Panc1 (cell line): ENCODE data around the gene ZKSCAN1. TPM values are rescaled to one million over a fixed set of nuclear protein-coding genes. Genes with fewer than 3 reads are reported as not detected.

Source experiments
- ATAC-seq: fragments of 200-7000 bp; cut with Tn5 transposase; 2 replicates; pipeline ENCODE4 v1.9.1; 2020; ENCODE audit warnings: mild to moderate bottlenecking, moderate library complexity
- BruUV-seq: library from RNA; stranded (reverse); fragments of 400-500 nt; replicated peaks from 2 replicates; lab custom pipeline; 2021; lab: Mats Ljungman, UMichigan
- CTCF ChIA-PET: fragments of 300-600 bp; sonication (Branson Sonifier 250); formaldehyde crosslinking; loops from one replicate; lab custom pipeline; 2022; ENCODE audit warnings: antibody characterized with exemption; lab: Charles Lee
- POLR2A ChIA-PET: fragments of 300-600 bp; sonication (Branson Sonifier 250); formaldehyde crosslinking; loops from one replicate; lab custom pipeline; 2022; ENCODE audit warnings: antibody characterized with exemption; lab: Charles Lee
- DNase-seq: peaks from one replicate; pipeline ENCODE4 v3.0.0-alpha.2; 2010; ENCODE audit warnings: low read depth, low spot score
- H3K27ac ChIP-seq: 2 replicates; pipeline ENCODE4 v1.5.1; 2011; ENCODE audit warnings: mild to moderate bottlenecking, low read length, inconsistent platforms
- H3K27me3 ChIP-seq: fragments of 200-500 bp; sonication (Bioruptor generic); 2 replicates; pipeline ENCODE4 v1.6.0; 2014; ENCODE audit warnings: low read length, inconsistent platforms; ENCODE audit not compliant: control insufficient read depth, insufficient read depth
- H3K36me3 ChIP-seq: fragments of 200-500 bp; sonication (Bioruptor generic); 2 replicates; pipeline ENCODE4 v1.5.1; 2014; ENCODE audit warnings: inconsistent platforms, mild to moderate bottlenecking, low read length, moderate library complexity; ENCODE audit not compliant: control insufficient read depth, insufficient read depth
- H3K4me1 ChIP-seq: 2 replicates; pipeline ENCODE4 v1.5.1; 2011; ENCODE audit warnings: inconsistent platforms, mild to moderate bottlenecking, low read length, moderate library complexity; ENCODE audit not compliant: control insufficient read depth, insufficient read depth
- H3K4me3 ChIP-seq, 2 experiments: 2 replicates each; pipeline ENCODE4 v1.5.1; 2011 to 2012; ENCODE audit warnings: low read depth in 2 of 2, low read length in 2 of 2, mild to moderate bottlenecking in 2 of 2, inconsistent platforms in 1 of 2, moderate library complexity in 1 of 2
- H3K9me3 ChIP-seq: fragments of 200-500 bp; sonication (Bioruptor generic); 2 replicates; pipeline ENCODE4 v1.5.1; 2014; ENCODE audit warnings: low read depth, mild to moderate bottlenecking, inconsistent platforms, low read length, moderate library complexity; ENCODE audit not compliant: control insufficient read depth, insufficient read depth
- POLR2AphosphoS5 ChIP-seq: IDR thresholded peaks from 2 replicates; pipeline ENCODE4 v1.6.1; 2012; ENCODE audit warnings: mild to moderate bottlenecking, low read depth, low read length, moderate library complexity
- SIN3A ChIP-seq: IDR thresholded peaks from 2 replicates; pipeline ENCODE4 v1.6.1; 2012; ENCODE audit warnings: low read depth, mild to moderate bottlenecking, low read length, moderate library complexity, borderline replicate concordance; ENCODE audit not compliant: insufficient read depth
- TCF7L2 ChIP-seq: IDR thresholded peaks from 2 replicates; pipeline ENCODE4 v1.6.1; 2011; ENCODE audit warnings: mild to moderate bottlenecking, low read depth, low read length, inconsistent platforms
- in situ Hi-C: cut with HindIII; loops from 2 replicates; pipeline ENCODE4 v1.10.0; 2016; ENCODE audit warnings: low sequenced_read_pairs, low pct_unique_long_range_greater_than_20kb
- intact Hi-C: fragments of 100-400 bp; cut with micrococcal nuclease; formaldehyde crosslinking; loops from one replicate; pipeline ENCODE4 v1.10.0; 2022; ENCODE audit not compliant: unreplicated experiment
- total RNA-seq: library from RNA; stranded (reverse); gene quantifications from one replicate; pipeline ENCODE4 v1.2.1, GENCODE V29; 2021; ENCODE audit not compliant: unreplicated experiment
- TF ChIP-seq, protein P1 (sequence below), 2 experiments: IDR thresholded peaks; 2 replicates each; pipeline ENCODE4 v1.6.1; 2011 to 2012; ENCODE audit warnings: low read depth in 2 of 2, control low read depth in 1 of 2, low read length in 1 of 2, mild to moderate bottlenecking in 1 of 2, moderate library complexity in 1 of 2; ENCODE audit not compliant: insufficient read depth in 1 of 2
- TF ChIP-seq, protein P2 (sequence below): fragments of 450-650 bp; IDR thresholded peaks from 2 replicates; pipeline ENCODE4 v1.5.1; 2017; ENCODE audit warnings: mild to moderate bottlenecking

Gene ZKSCAN1
- total RNA-seq, 1 experiment from 2014 or later, result 55.5 TPM

GRCh38 chr7:100049441-100050291 is 34.3 kb downstream of the ZKSCAN1 start, which contains the start of gene ZSCAN21:
Gene ZSCAN21 (plus strand): TSS chr7:100049774. CDS start chr7:100057007, 7,233 bp downstream.
- Histone ChIP-seq H3K9me3 (no peaks in the 10 kb centered on the region), H3K4me3 (peak within 1 kb of the TSS; percentile 92 to 99), H3K36me3 (no peaks in the 10 kb centered on the region; the same call in 1 of the 2 replicates), H3K4me1 (peaks cover 4% of the 10 kb centered on the region), H3K27me3 (no peaks in the 10 kb centered on the region), H3K27ac (peak within 1 kb of the TSS; percentile 94)
- POLR2A ChIA-PET, result interaction anchor here (0.6 kb wide), 2 partner anchors 14 to 1566 kb away, joined by 3 to 4 read pairs; no protein-coding TSS in a partner anchor
- intact Hi-C loops, result loop anchor here (10.0 kb wide), 1 partner anchor 135 kb away; the partner anchor contains the start of gene TRIM4
- CTCF ChIA-PET, result interaction anchor here (0.9 kb wide), 1 partner anchor 55 kb away, joined by 4 read pairs; no protein-coding TSS in a partner anchor
- peak; percentile 98 for ATAC-seq
- TF ChIP-seq POLR2AphosphoS5 (peak; percentile 94), TCF7L2 (0 out of 2 replicates have a peak, but pooled peaks have one; percentile 43), SIN3A (peak; percentile 82; the same call in 1 of the 2 replicates)
- TF ChIP-seq, protein P1, sequence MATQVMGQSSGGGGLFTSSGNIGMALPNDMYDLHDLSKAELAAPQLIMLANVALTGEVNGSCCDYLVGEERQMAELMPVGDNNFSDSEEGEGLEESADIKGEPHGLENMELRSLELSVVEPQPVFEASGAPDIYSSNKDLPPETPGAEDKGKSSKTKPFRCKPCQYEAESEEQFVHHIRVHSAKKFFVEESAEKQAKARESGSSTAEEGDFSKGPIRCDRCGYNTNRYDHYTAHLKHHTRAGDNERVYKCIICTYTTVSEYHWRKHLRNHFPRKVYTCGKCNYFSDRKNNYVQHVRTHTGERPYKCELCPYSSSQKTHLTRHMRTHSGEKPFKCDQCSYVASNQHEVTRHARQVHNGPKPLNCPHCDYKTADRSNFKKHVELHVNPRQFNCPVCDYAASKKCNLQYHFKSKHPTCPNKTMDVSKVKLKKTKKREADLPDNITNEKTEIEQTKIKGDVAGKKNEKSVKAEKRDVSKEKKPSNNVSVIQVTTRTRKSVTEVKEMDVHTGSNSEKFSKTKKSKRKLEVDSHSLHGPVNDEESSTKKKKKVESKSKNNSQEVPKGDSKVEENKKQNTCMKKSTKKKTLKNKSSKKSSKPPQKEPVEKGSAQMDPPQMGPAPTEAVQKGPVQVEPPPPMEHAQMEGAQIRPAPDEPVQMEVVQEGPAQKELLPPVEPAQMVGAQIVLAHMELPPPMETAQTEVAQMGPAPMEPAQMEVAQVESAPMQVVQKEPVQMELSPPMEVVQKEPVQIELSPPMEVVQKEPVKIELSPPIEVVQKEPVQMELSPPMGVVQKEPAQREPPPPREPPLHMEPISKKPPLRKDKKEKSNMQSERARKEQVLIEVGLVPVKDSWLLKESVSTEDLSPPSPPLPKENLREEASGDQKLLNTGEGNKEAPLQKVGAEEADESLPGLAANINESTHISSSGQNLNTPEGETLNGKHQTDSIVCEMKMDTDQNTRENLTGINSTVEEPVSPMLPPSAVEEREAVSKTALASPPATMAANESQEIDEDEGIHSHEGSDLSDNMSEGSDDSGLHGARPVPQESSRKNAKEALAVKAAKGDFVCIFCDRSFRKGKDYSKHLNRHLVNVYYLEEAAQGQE (IDR thresholded peaks at IDR 0.05; ENCODE audit: insufficient read depth in 1 of 2, low read depth in 2 of 2, low read length in 1 of 2), result 0 out of 4 replicates have a peak, but pooled peaks of 1 of the 2 experiments have one; percentile 2
- TF ChIP-seq, protein P2, sequence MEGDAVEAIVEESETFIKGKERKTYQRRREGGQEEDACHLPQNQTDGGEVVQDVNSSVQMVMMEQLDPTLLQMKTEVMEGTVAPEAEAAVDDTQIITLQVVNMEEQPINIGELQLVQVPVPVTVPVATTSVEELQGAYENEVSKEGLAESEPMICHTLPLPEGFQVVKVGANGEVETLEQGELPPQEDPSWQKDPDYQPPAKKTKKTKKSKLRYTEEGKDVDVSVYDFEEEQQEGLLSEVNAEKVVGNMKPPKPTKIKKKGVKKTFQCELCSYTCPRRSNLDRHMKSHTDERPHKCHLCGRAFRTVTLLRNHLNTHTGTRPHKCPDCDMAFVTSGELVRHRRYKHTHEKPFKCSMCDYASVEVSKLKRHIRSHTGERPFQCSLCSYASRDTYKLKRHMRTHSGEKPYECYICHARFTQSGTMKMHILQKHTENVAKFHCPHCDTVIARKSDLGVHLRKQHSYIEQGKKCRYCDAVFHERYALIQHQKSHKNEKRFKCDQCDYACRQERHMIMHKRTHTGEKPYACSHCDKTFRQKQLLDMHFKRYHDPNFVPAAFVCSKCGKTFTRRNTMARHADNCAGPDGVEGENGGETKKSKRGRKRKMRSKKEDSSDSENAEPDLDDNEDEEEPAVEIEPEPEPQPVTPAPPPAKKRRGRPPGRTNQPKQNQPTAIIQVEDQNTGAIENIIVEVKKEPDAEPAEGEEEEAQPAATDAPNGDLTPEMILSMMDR, result peak; percentile 49; the same call in 1 of the 2 replicates
- in situ Hi-C loops, result no loop called here
- BruUV-seq, result TSS peak; percentile 93
- DNase-seq, result peak; percentile 69

- CTCF ChIA-PET, result interaction anchor here (1.0 kb wide), 1 partner anchor 143 kb away, joined by 3 read pairs; no protein-coding TSS in a partner anchor
- H3K9me3 ChIP-seq, result no peaks in the 10 kb centered on the region
- ATAC-seq (no peak), DNase-seq (no peak)
- TSS peak; percentile 65 for BruUV-seq
- no peaks in the 10 kb centered on the region for H3K27me3 ChIP-seq
- H3K4me1 ChIP-seq, result peaks cover 4% of the 10 kb centered on the region
- in situ Hi-C loops, result no loop called here
- no peak overlapping the region for H3K27ac ChIP-seq
- H3K4me3 ChIP-seq, result no peak overlapping the region
- intact Hi-C loops, result loop anchor here (10.0 kb wide), 1 partner anchor 137 kb away; the partner anchor contains the start of gene TRIM4
- TF ChIP-seq TCF7L2 (no peak), SIN3A (no peak), POLR2AphosphoS5 (no peak)
- TF ChIP-seq, protein P2, result no peak
- TF ChIP-seq, protein P1 (IDR thresholded peaks at IDR 0.05; ENCODE audit: insufficient read depth in 1 of 2, low read depth in 2 of 2, low read length in 1 of 2), result no peak
- H3K36me3 ChIP-seq, result no peaks in the 10 kb centered on the region; the same call in 1 of the 2 replicates
- POLR2A ChIA-PET, result no interaction called here
Measured at GRCh38 chr7:100051611-100052010, 36.2 kb downstream of the ZKSCAN1 start.
